IgD-negative memory B cell (primary cell): ENCODE measurements around the gene S100PBP. TPM values are rescaled to one million over a fixed set of nuclear protein-coding genes. Genes with fewer than 3 reads are reported as not detected.

Experiments used
- H3K27ac Mint-ChIP-seq, 3 donors: one replicate each; pipeline ENCODE4 v1.8.0; 2020 to 2022; ENCODE audit warnings: mild to moderate bottlenecking in 3 of 3, mixed read lengths in 3 of 3, moderate library complexity in 1 of 3
- H3K27me3 Mint-ChIP-seq: one replicate; pipeline ENCODE4 v1.8.0; 2021; ENCODE audit warnings: mixed read lengths
- H3K36me3 Mint-ChIP-seq: one replicate; pipeline ENCODE4 v1.8.0; 2020; ENCODE audit warnings: mild to moderate bottlenecking, mixed read lengths
- H3K4me1 Mint-ChIP-seq, 3 donors: one replicate each; pipeline ENCODE4 v1.8.0; 2020 to 2022; ENCODE audit warnings: mixed read lengths in 3 of 3, mild to moderate bottlenecking in 1 of 3
- H3K4me3 Mint-ChIP-seq, 4 donors: one replicate each; pipeline ENCODE4 v1.8.0; 2020 to 2022; ENCODE audit warnings: mild to moderate bottlenecking in 4 of 4, mixed read lengths in 4 of 4, moderate library complexity in 3 of 4
- H3K9me3 Mint-ChIP-seq, 3 donors: one replicate each; pipeline ENCODE4 v1.8.0; 2020 to 2021; ENCODE audit warnings: mixed read lengths in 3 of 3, mild to moderate bottlenecking in 1 of 3
- polyA plus RNA-seq: library from polyadenylated mRNA; unstranded; fragments of 300-500 nt; fragmentation: Illumina TruSeq; gene quantifications from one replicate; pipeline ENCODE4 v1.2.3, GENCODE V29; 2021

The S100PBP gene
- polyA plus RNA-seq, 1 donor from 2014 or later, result 10.7 TPM

DNA sequence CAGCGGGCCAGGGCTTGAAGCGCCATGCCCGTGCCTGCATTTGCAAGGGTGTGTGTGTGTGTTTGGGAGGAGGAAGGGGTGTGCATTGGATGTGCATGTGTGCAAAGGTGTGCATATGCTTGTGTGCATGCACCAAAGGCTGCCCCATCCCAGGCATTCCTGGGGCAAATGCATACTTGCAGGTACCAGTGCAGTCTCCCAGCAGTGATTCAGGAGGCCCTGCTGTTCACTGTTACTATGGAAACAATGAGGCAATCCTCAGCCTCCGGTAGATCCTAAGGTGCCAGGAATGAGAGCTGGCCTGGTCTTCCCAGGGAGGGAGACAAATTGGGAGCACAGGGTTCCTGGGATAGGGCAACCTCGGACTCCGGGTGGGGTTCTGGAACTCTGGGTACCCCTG, 60.7 kb downstream of the S100PBP start:
- peaks cover 0 to 7% (median 6%) of the 10 kb centered on the region in 3 donors for H3K4me1 Mint-ChIP-seq
- no peak overlapping the region for H3K27ac Mint-ChIP-seq
- no peaks in the 10 kb centered on the region for H3K9me3 Mint-ChIP-seq
- no peak overlapping the region for H3K4me3 Mint-ChIP-seq
- peaks cover 24% of the 10 kb centered on the region for H3K27me3 Mint-ChIP-seq
- no peaks in the 10 kb centered on the region for H3K36me3 Mint-ChIP-seq

DNA sequence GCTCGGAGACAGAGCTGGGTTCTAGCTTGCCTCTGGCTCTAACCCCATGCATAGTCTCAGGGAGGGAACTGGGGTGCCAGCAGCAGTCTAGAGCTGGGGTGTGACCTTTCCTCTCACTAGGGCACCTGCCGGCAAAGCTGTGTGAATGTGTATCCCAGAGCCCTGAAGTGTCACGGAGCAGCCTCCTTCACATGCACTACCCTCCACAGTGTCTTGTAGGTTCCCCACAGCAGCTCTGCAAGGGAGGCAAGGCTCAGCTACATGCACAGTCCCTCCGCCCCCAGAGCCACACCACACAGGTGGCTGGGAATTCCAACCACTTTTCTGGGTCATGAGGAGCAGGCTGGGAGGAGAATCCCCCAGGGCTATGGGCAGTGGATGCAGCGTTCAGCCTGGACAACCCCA, 61.2 kb downstream of the S100PBP start:
- Mint-ChIP-seq H3K36me3 (no peaks in the 10 kb centered on the region), H3K9me3 (no peaks in the 10 kb centered on the region), H3K27ac (no peak overlapping the region), H3K4me1 (peaks cover 0 to 7% (median 6%) of the 10 kb centered on the region in 3 donors), H3K4me3 (no peak overlapping the region), H3K27me3 (peaks cover 25% of the 10 kb centered on the region)

DNA sequence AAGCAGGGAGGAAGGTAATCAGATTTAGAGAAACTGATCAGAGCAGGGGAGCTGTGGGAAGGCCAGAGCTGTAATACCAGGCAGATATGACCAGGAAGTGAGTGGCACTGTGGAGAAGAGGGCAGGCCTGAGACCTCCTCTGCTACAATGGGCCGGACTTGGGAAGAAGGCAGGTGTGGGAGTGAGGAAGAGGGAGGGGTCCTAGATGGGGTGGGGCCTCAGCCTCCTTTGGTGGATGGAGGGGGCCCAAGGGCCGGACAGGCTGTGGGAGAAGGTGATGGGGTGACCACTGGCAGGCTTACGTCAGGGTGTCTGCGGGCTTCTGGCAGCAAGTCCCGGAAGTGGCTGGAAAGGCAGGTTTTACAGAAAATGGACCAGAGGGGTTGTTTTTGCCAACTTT, 63.8 kb downstream of the S100PBP start:
- H3K9me3 Mint-ChIP-seq, result no peaks in the 10 kb centered on the region
- no peak overlapping the region for H3K4me3 Mint-ChIP-seq
- H3K36me3 Mint-ChIP-seq, result no peaks in the 10 kb centered on the region
- H3K27ac Mint-ChIP-seq, result no peak overlapping the region
- peaks cover 0 to 4% (median 3%) of the 10 kb centered on the region in 3 donors for H3K4me1 Mint-ChIP-seq
- peaks cover 24% of the 10 kb centered on the region for H3K27me3 Mint-ChIP-seq

DNA sequence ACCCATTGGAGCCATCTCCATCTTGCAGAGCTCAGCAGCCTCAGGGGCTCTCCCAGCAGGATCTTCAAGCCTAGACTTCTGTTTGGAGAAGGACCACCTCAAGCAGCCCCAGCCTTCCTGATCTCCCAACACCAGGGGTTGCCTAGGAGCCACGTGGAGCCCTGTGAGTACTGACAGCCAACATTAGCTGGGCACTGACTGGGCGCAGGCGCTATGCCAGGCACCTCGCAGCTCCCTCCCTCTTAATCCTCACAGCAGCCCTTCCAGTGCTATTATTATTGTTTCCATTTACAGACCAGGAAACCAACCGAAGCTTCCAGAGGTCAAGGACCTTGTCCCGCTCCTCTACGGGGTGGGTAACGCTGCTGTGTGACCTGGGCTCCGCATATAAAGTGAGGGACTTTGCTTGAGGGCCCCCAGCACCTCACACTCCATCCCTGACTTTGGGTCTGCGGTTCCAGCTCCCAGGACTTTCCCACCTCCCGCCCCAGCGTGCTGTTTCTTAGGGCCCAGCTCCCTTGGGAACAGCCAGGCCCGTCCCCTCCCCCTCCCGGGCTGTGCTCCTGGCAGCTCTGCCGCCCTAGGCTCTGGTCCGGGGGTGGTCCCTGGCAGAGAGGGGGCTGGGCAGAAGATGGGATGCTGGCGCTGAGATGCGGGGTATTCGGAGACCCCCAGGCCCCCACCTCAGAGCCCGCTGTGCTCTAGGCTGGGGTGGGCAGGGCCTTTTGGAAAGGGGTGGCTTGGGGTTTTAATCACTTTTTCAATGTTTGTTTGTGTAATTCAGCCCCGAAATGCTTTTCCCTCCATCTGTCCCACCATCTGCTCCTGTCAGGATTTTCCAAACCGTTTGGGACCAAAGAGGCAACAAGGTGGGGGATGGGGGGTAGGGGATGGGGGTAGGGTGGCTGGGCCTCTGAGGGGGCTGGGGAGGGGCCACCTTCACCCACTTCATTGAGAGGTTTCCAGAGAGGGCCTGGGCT, 64.7 kb downstream of the S100PBP start:
- no peak overlapping the region for H3K27ac Mint-ChIP-seq
- no peak overlapping the region for H3K4me3 Mint-ChIP-seq
- no peaks in the 10 kb centered on the region for H3K9me3 Mint-ChIP-seq
- peaks cover 25% of the 10 kb centered on the region for H3K27me3 Mint-ChIP-seq
- peaks cover 0 to 4% (median 4%) of the 10 kb centered on the region in 3 donors for H3K4me1 Mint-ChIP-seq
- H3K36me3 Mint-ChIP-seq, result peaks cover 2% of the 10 kb centered on the region

DNA sequence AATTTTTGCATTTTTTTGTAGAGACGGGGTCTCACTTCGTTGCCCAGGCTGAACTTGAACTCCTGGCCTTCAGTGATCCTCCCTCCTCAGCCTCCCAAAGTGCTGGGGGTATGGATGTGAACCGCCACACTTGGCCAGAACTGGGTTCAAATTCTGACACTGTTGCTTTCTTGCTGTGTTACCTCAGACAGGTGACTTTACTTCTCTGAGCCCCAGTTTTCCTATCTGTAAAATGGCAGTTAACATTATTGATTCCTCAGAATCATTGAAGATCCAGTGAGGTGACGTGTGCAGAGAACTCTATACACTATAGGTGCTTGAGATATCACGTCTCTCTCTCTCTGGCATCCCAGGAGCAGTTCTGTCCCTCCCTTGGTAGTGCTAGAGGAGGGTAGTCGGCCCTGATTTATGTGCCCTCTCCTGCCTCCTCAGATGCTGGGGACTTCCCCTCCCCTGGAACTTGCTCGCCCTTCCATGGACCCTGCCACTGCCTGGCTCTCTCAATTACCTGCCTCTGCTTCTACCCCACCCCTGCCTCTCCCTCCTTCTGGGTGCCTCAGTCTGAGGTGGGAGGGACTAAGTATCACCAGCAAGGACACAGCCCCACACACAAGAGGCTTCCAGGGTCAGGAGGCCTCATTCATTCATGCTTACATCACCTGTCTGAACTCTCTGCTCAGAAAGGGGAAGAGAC, 66.0 kb downstream of the S100PBP start:
- Mint-ChIP-seq H3K9me3 (no peaks in the 10 kb centered on the region), H3K36me3 (peaks cover 2% of the 10 kb centered on the region), H3K27me3 (peaks cover 37% of the 10 kb centered on the region), H3K27ac (peak overlapping the region in 1 of 3 donors; percentile 23), H3K4me1 (peaks cover 0 to 4% (median 4%) of the 10 kb centered on the region in 3 donors), H3K4me3 (no peak overlapping the region)

DNA sequence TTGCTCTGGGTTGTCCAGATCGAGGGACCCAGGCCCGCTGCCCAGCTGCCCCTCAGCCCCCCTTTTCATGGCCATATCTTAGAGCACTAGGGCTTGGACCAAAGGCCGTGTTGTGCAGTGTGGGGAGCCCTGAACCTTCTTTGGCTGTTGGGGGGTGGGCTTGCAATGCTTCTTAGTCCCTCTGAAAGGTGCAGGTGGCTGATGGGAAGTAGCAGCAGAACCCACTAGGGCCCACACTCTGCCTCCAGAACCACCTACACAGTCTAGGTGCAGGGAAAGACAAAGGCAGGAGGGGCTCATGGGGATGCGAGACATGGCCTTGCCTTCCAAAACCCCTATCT, 66.5 kb downstream of the S100PBP start:
- peaks cover 2% of the 10 kb centered on the region for H3K36me3 Mint-ChIP-seq
- no peaks in the 10 kb centered on the region for H3K9me3 Mint-ChIP-seq
- peaks cover 0 to 4% (median 4%) of the 10 kb centered on the region in 3 donors for H3K4me1 Mint-ChIP-seq
- peaks cover 39% of the 10 kb centered on the region for H3K27me3 Mint-ChIP-seq
- H3K4me3 Mint-ChIP-seq, result no peak overlapping the region
- H3K27ac Mint-ChIP-seq, result peak overlapping the region in 1 of 3 donors; percentile 23

DNA sequence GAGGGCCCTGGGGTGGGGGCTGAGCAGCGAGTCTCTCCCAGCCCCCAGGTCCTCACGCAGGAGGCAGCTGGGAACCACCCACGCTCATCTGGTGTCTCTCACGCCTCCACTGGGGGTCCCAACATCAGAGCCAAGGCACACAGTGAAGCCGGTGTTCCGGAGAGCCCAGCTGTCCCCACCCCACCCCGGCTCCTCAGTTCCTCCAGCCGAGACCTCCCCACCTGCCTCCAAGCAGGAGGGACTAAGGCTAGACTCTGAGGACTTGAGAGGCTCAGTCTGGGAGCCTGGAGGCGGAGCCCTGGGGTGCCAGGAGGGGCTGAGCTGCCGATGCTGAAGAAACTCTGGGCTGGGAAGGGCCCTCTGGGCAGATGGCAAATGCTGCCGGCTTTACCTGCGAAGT, 67.3 kb downstream of the S100PBP start:
- peaks cover 2% of the 10 kb centered on the region for H3K36me3 Mint-ChIP-seq
- no peak overlapping the region for H3K27ac Mint-ChIP-seq
- H3K9me3 Mint-ChIP-seq, result no peaks in the 10 kb centered on the region
- H3K4me3 Mint-ChIP-seq, result no peak overlapping the region
- peaks cover 45% of the 10 kb centered on the region for H3K27me3 Mint-ChIP-seq
- H3K4me1 Mint-ChIP-seq, result peaks cover 0 to 4% (median 4%) of the 10 kb centered on the region in 3 donors

DNA sequence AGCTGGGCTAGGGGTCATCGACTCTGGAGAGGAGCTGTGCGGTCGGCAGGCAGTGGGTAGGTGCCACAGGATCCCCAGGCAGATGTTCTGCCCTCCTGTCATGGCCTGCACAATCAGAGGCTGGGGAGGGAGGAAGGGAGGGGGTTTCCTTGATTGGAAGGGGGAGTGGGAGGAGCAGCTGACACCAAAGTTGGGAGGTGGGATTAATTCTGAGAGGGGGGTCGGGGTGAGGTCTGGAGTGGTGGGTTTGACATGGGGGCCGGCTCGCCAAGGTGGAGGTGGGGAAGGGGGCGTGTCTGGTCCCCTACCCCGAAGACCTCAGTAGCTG, 68.2 kb downstream of the S100PBP start:
- H3K9me3 Mint-ChIP-seq, result no peaks in the 10 kb centered on the region
- H3K36me3 Mint-ChIP-seq, result peaks cover 2% of the 10 kb centered on the region
- no peak overlapping the region for H3K27ac Mint-ChIP-seq
- peaks cover 0 to 4% (median 4%) of the 10 kb centered on the region in 3 donors for H3K4me1 Mint-ChIP-seq
- peaks cover 54% of the 10 kb centered on the region for H3K27me3 Mint-ChIP-seq
- H3K4me3 Mint-ChIP-seq, result no peak overlapping the region

DNA sequence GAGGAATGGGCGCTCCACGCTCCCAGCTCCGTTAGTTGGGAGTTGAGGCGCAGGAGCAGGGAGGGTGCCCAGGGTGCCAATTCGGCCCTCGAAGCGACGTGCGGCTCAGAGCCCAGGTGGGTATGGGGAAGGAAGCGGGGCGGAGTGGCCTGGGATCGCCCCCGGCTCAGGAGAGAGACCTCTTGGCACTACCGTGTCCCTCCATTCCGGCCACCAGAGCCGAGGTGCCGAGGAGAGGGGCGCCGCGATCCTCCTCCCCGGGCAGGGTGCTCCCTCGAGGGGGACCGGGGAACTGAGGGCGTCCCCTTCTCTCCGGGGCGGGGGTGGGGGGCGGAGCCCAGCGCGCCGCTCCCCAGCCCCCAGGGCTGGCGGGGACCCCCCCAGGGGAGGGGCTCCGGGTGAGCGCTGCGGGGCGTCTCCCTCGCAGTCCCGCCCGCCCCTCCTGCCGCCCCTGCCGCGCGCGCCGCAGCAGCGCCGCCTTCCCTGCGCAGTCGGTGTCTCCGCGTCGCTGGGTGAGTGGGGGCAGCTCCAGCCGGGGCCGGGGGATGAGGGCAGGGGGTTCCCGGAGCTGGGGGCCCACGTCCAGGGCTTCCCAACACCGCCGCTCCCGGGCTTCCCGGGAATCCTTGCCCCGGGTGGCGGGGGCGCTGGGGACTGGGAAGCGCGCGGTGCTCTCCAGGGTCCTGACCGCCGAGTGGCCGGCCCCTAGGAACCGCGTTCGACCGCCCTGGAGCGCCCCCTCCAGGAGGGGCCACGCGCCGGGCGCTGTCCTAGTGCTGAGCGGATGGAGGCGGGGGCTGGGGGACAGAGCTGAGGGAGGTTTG, 68.8 kb downstream of the S100PBP start, which contains the start of gene HPCA:
TSS of gene HPCA (plus strand) at position 488 of the 824 bp plus-strand sequence. CDS start 2,408 bp downstream, outside the sequence.
- Mint-ChIP-seq H3K4me3 (peak within 1 kb of the TSS in 1 of 4 donors; percentile 28), H3K9me3 (no peaks in the 10 kb centered on the region), H3K4me1 (peaks cover 0 to 4% (median 4%) of the 10 kb centered on the region in 3 donors), H3K36me3 (peaks cover 2% of the 10 kb centered on the region), H3K27me3 (peaks cover 55% of the 10 kb centered on the region), H3K27ac (no peak within 1 kb of the TSS)

DNA sequence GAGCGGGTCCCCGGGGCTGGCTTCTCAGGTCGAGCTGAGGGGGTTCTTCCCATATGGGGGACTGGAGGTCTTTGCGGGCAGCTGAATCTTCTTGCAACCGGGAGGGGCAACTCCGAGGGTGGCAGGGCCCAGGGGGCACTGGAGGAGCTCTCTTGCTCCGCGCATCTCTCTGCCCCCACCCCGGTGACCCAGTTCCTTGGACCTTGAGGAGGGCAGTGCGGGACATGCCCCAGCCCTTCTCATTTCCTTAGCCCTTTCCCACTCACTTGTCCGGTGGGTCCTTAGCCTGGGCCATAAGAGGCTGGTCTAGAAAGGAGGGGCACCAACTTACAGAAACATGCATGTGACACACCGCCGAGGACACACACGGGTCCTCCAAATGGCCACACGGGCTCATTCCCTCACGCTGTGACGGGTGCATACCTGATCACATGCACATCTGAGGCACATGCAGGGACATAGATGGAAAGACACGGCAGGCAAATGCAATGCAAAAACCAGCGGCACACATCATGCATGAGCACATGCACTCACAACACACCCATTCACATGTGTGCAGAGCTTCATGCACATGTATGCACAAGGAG, 69.5 kb downstream of the S100PBP start:
- peaks cover 0 to 6% (median 4%) of the 10 kb centered on the region in 3 donors for H3K4me1 Mint-ChIP-seq
- peaks cover 2% of the 10 kb centered on the region for H3K36me3 Mint-ChIP-seq
- H3K27ac Mint-ChIP-seq, result no peak overlapping the region
- H3K4me3 Mint-ChIP-seq, result peak overlapping the region in 1 of 4 donors; percentile 28
- no peaks in the 10 kb centered on the region for H3K9me3 Mint-ChIP-seq
- H3K27me3 Mint-ChIP-seq, result peaks cover 60% of the 10 kb centered on the region

DNA sequence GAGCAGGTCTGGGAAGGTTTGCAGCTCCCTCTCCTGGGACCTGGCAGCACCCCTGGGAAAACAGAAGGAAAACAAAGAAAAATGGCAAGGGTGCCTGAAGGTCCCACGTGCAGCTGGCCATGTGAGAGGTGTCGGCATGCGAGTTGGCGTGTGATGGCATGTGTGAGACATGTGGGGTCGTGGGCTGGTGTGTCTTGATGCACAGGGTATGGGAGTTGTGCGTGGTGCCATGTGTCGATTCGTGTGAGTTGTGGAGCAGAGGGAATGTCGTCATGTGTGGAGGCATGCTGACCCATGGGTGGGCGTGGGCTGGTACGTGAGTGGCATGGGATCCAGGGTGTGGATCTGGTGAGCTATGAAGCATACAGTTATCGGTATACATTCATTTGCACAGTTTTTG, 70.2 kb downstream of the S100PBP start:
- Mint-ChIP-seq H3K4me1 (peaks cover 5 to 11% (median 8%) of the 10 kb centered on the region in 3 donors), H3K27me3 (peaks cover 67% of the 10 kb centered on the region), H3K9me3 (no peaks in the 10 kb centered on the region), H3K27ac (no peak overlapping the region), H3K4me3 (no peak overlapping the region), H3K36me3 (peaks cover 2% of the 10 kb centered on the region)

DNA sequence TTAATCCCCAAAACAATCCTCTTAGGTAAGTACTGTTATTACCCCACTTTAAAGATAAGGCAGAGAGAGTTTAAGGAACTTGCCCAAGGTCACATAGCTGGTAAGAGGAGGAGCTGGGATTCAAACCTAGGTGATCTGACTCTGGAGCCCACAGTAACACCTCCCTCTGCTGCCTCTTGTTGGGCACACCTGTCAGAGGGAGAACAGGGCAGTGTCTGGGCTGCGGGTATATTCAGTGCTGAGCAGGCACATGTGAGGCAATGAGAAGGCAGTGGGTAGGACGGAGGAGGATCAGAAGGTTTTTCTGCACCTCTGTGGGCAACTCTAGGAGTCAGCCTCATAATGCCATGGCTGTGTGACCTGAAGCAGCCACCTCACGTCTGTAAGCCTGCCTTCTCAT, 70.7 kb downstream of the S100PBP start:
- Mint-ChIP-seq H3K27me3 (peaks cover 68% of the 10 kb centered on the region), H3K4me1 (peaks cover 6 to 11% (median 8%) of the 10 kb centered on the region in 3 donors), H3K27ac (no peak overlapping the region), H3K9me3 (no peaks in the 10 kb centered on the region), H3K4me3 (no peak overlapping the region), H3K36me3 (peaks cover 2% of the 10 kb centered on the region)

DNA sequence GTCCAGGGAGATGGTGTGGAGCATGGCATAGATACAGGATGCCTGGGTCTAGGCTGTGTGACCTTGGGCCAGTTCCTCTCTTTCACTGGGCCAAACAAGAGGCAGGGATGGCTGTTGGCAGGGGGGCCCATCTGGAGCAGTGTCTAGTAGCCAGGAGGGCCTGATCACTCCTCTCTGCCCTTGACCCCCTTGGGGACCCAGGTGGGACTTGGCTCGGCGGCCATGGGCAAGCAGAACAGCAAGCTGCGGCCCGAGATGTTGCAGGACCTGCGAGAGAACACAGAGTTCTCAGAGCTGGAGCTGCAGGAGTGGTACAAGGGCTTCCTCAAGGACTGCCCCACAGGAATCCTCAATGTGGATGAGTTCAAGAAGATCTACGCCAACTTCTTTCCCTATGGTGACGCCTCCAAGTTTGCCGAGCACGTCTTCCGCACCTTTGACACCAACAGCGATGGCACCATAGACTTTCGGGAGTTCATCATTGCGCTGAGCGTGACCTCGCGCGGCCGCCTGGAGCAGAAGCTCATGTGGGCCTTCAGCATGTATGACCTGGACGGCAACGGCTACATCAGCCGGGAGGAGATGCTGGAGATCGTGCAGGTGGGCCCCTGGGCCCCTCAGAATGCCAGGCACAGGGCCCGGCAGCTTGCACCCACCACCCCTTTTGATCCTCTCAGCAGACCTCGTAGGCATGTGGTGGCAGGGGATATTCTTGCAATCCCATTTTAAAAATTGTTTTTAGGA, 71.4 kb downstream of the S100PBP start:
- no peaks in the 10 kb centered on the region for H3K9me3 Mint-ChIP-seq
- H3K36me3 Mint-ChIP-seq, result peaks cover 2% of the 10 kb centered on the region
- no peak overlapping the region for H3K27ac Mint-ChIP-seq
- H3K4me3 Mint-ChIP-seq, result no peak overlapping the region
- peaks cover 68% of the 10 kb centered on the region for H3K27me3 Mint-ChIP-seq
- H3K4me1 Mint-ChIP-seq, result peaks cover 6 to 11% (median 8%) of the 10 kb centered on the region in 3 donors
